GM12878 (cell line): ENCODE results near the gene TNRC18. TPM values are rescaled to one million over a fixed set of nuclear protein-coding genes. Genes with fewer than 3 reads are reported as not detected.

Experiments used
- ASH2L ChIP-seq: fragments of 300-600, 200-600 bp; sonication (generic); IDR thresholded peaks from 2 replicates; pipeline ENCODE4 v1.6.1; 2017; ENCODE audit warnings: low read depth, mild to moderate bottlenecking, borderline replicate concordance
- CBX5 ChIP-seq: sonication (generic); IDR thresholded peaks from 2 replicates; pipeline ENCODE4 v1.6.1; 2016; ENCODE audit warnings: low read depth, moderate library complexity, mild to moderate bottlenecking, inconsistent platforms
- CUX1 ChIP-seq: IDR thresholded peaks from 2 replicates; pipeline ENCODE4 v1.6.1; 2012; ENCODE audit warnings: improper control_type of control experiment, low read depth, low read length; ENCODE audit not compliant: insufficient replicate concordance
- HCFC1 ChIP-seq: fragments of 150-350 bp; IDR thresholded peaks from 2 replicates; pipeline ENCODE4 v1.6.1; 2014; ENCODE audit warnings: low read length
- POLR2AphosphoS2 ChIP-seq: IDR thresholded peaks from 2 replicates; pipeline ENCODE4 v1.6.1; 2011; ENCODE audit warnings: low read depth, mild to moderate bottlenecking, low read length, improper control_type of control experiment, moderate library complexity
- SMAD1 ChIP-seq: fragments of 450-650 bp; IDR thresholded peaks from 2 replicates; pipeline ENCODE4 v1.6.1; 2018; ENCODE audit warnings: mild to moderate bottlenecking, low read depth; ENCODE audit not compliant: partially characterized antibody
- SUZ12 ChIP-seq: fragments of 200-600 bp; sonication (generic); IDR thresholded peaks from one replicate; pipeline ENCODE4 v1.6.1; 2018; ENCODE audit warnings: antibody characterized with exemption, mild to moderate bottlenecking; ENCODE audit not compliant: unreplicated experiment
- ZBTB40 ChIP-seq: fragments of 450-650 bp; IDR thresholded peaks from 2 replicates; pipeline ENCODE4 v1.6.1; 2016; ENCODE audit warnings: mild to moderate bottlenecking, moderate library complexity, borderline replicate concordance
- ZNF24 ChIP-seq: fragments of 450-650 bp; IDR thresholded peaks from 2 replicates; pipeline ENCODE4 v1.6.1; 2017; ENCODE audit warnings: antibody characterized with exemption, mild to moderate bottlenecking
- polyA plus RNA-seq, 11 experiments: library from polyadenylated mRNA; depleted of rRNA in 4 of 11; unstranded in 6 of 11; stranded (reverse) in 5 of 11; fragments of >200 nt; fragmentation: Nextera tagmentation in 4 of 11; fragmentation: Illumina TruSeq in 1 of 11; extraction: Ambion mirVana in 4 of 11; extraction: Trizol in 1 of 11; gene quantifications; 1 replicate in 1 of 11; 2 replicates in 10 of 11; pipeline versions ENCODE4 v1.2.1 to v1.2.3, GENCODE V29; 2011 to 2016; ENCODE audit warnings: inconsistent platforms in 2 of 11, missing spikeins in 2 of 11, low read depth in 1 of 11
- total RNA-seq, 4 experiments: library from RNA; depleted of rRNA in 3 of 4; stranded (reverse); fragments of >200 nt in 3 of 4; fragmentation: Illumina TruSeq in 1 of 4; extraction: Trizol in 1 of 4; gene quantifications; 2 replicates each; pipeline versions ENCODE4 v1.2.1 to v1.2.3, GENCODE V29; 2013 to 2021
- TF ChIP-seq, protein P1 (sequence below): IDR thresholded peaks from 2 replicates; pipeline ENCODE4 v1.6.1; 2011; ENCODE audit warnings: low read depth, mild to moderate bottlenecking, low read length, moderate library complexity, borderline replicate concordance; ENCODE audit errors: extremely low read depth
- TF ChIP-seq, protein P2 (sequence below), 3 experiments: IDR thresholded peaks in 2 of 3; conservative IDR thresholded peaks in 1 of 3; 2 replicates each; pipeline ENCODE4 v1.5.1; 2011; ENCODE audit warnings: low read depth in 3 of 3, low read length in 3 of 3, mild to moderate bottlenecking in 3 of 3, control low read depth in 2 of 3, moderate library complexity in 2 of 3, inconsistent platforms in 1 of 3, mixed read lengths in 1 of 3; ENCODE audit not compliant: control insufficient read depth in 2 of 3, insufficient read depth in 1 of 3; ENCODE audit errors: extremely low read depth in 1 of 3
- TF ChIP-seq, protein P3 (sequence below): IDR thresholded peaks from 2 replicates; pipeline ENCODE4 v1.6.1; 2012; ENCODE audit warnings: low read depth, low read length, improper control_type of control experiment
- TF ChIP-seq, protein P4 (sequence below): fragments of 450-650 bp; IDR thresholded peaks from 2 replicates; pipeline ENCODE4 v1.6.1; 2017; ENCODE audit warnings: mild to moderate bottlenecking

TNRC18 gene
- total and polyA plus RNA-seq, 10 of the 15 experiments (the other 5 are each of a cell fraction or from before 2014, with no cell fraction given), result 0.02 to 31.7 (median 5.4) TPM

DNA sequence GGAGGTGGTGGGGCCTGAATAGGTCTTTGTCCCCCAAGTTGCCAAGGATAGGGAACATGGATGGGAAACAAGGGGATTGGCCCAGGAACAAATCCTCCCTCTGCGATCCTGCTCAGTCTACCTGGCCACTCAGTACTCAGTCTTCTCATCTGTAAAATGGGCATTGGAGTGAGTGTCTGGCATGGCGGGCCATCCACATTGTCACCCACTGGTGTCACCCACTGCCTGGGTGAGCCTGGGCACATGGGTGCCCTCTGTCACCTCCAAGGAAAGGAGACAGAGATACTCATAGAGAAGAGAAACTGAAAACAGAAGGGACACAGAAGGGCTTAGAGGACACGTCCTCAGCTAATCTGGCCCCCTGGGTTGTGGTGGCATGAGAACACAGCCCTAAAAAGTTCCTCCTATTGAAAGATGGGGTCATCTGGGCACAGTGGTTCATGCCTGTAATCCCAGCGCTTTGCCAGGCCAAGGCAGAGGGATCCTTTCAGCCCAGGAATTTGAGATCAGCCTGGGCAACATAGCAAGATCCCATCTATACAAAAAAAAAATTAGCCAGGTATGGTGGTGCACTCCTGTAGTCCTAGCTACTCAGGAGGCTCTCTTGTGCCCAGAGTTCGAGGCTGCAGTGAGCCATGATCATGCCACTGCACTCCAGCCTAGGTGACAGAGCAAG, 12.5 kb upstream of the TNRC18 start (continued):
- no peak for TF ChIP-seq ZBTB40
- TF ChIP-seq HCFC1, result no peak
- TF ChIP-seq, protein P1, sequence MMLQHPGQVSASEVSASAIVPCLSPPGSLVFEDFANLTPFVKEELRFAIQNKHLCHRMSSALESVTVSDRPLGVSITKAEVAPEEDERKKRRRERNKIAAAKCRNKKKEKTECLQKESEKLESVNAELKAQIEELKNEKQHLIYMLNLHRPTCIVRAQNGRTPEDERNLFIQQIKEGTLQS, result no peak
- TF ChIP-seq CBX5, result no peak
- no peak for TF ChIP-seq SMAD1
- TF ChIP-seq ZNF24, result no peak
- no peak for TF ChIP-seq SUZ12
- TF ChIP-seq ASH2L, result no peak
- TF ChIP-seq, protein P2, sequence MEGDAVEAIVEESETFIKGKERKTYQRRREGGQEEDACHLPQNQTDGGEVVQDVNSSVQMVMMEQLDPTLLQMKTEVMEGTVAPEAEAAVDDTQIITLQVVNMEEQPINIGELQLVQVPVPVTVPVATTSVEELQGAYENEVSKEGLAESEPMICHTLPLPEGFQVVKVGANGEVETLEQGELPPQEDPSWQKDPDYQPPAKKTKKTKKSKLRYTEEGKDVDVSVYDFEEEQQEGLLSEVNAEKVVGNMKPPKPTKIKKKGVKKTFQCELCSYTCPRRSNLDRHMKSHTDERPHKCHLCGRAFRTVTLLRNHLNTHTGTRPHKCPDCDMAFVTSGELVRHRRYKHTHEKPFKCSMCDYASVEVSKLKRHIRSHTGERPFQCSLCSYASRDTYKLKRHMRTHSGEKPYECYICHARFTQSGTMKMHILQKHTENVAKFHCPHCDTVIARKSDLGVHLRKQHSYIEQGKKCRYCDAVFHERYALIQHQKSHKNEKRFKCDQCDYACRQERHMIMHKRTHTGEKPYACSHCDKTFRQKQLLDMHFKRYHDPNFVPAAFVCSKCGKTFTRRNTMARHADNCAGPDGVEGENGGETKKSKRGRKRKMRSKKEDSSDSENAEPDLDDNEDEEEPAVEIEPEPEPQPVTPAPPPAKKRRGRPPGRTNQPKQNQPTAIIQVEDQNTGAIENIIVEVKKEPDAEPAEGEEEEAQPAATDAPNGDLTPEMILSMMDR (IDR thresholded peaks at IDR 0.05 in 2 of 3, conservative IDR thresholded peaks at IDR 0.05 in 1 of 3; ENCODE audit: control insufficient read depth in 2 of 3, extremely low read depth in 1 of 3, insufficient read depth in 1 of 3, low read depth in 3 of 3, low read length in 3 of 3), result no peak
- no peak for TF ChIP-seq POLR2AphosphoS2
- TF ChIP-seq CUX1, result no peak
- TF ChIP-seq, protein P3, sequence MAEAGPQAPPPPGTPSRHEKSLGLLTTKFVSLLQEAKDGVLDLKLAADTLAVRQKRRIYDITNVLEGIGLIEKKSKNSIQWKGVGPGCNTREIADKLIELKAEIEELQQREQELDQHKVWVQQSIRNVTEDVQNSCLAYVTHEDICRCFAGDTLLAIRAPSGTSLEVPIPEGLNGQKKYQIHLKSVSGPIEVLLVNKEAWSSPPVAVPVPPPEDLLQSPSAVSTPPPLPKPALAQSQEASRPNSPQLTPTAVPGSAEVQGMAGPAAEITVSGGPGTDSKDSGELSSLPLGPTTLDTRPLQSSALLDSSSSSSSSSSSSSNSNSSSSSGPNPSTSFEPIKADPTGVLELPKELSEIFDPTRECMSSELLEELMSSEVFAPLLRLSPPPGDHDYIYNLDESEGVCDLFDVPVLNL, result no peak
- TF ChIP-seq, protein P4, sequence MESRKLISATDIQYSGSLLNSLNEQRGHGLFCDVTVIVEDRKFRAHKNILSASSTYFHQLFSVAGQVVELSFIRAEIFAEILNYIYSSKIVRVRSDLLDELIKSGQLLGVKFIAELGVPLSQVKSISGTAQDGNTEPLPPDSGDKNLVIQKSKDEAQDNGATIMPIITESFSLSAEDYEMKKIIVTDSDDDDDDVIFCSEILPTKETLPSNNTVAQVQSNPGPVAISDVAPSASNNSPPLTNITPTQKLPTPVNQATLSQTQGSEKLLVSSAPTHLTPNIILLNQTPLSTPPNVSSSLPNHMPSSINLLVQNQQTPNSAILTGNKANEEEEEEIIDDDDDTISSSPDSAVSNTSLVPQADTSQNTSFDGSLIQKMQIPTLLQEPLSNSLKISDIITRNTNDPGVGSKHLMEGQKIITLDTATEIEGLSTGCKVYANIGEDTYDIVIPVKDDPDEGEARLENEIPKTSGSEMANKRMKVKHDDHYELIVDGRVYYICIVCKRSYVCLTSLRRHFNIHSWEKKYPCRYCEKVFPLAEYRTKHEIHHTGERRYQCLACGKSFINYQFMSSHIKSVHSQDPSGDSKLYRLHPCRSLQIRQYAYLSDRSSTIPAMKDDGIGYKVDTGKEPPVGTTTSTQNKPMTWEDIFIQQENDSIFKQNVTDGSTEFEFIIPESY, result no peak
